ENCODE measurements around the gene CDC34.

CDC34 gene

DNA sequence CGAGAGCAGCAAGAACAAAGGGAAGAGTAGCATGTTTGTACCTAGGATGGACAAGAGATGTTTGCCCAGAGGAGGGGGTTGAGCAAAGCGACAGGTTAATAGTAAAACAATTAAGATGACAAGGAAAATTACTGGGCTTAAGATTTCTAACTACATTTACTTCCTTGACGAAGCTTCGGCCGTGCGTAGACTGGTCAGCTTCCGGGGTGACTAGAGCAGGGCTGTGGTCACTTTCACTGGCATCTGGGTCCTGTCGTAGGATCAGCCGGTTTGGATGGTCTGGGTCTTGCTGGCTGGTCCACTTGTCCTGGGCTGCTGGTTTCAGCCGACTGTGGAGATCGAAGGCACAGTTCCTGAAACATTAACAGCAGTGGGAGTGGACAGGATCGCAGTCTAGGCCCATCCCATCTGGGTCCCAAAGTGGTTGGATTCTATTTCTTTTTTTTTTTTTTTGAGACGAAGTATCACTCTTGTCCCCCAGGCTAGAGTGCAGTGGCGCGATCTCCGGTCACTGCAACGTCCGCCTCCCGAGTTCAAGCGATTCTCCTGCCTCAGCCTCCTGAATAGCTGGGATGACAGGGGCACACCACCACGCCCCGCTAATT, 35.8 kb downstream of the CDC34 start:
- H2BK120ac ChIP-seq (ENCODE audit: low read depth, low read length) = peak overlapping the region; percentile 87
- H3K27ac ChIP-seq (ENCODE audit: low read length, poor library complexity, severe bottlenecking) = no peak overlapping the region
- no peak overlapping the region for H3K23ac ChIP-seq (ENCODE audit: low read length in 2 of 2)
- peak overlapping the region; percentile 36 for H4K8ac ChIP-seq (ENCODE audit: low read length)
- H3K4ac ChIP-seq (ENCODE audit: low read depth in 1 of 2, low read length in 2 of 2) = peak overlapping the region; percentile 66 to 67
- H3K9ac ChIP-seq (ENCODE audit: low read length) = no peak overlapping the region
- no peaks in the 10 kb centered on the region for H3K9me3 ChIP-seq (ENCODE audit: control insufficient read depth, low read length)
- no peak overlapping the region for H2BK5ac ChIP-seq (ENCODE audit: low read depth, low read length, poor library complexity, severe bottlenecking)
- peak overlapping the region; percentile 36 for H2BK15ac ChIP-seq (ENCODE audit: low read depth, poor library complexity, severe bottlenecking)
- DNase-seq = no peak
- H2BK12ac ChIP-seq (ENCODE audit: low read length in 2 of 2) = peak overlapping the region; percentile 93 to 98
- peak overlapping the region in 1 of 2 experiments; percentile 65 for H3K14ac ChIP-seq (ENCODE audit: low read length in 2 of 2)
- no peak overlapping the region for H2AK5ac ChIP-seq (ENCODE audit: low read length, severe bottlenecking)
- 89% methylated on average over 22 of the region's 22 CpGs for WGBS
- H3K4me2 ChIP-seq (ENCODE audit: low read length, poor library complexity, severe bottlenecking) = no peak overlapping the region
- peak overlapping the region; percentile 97 for H4K91ac ChIP-seq (ENCODE audit: low read length)
- no peak overlapping the region for H3K4me3 ChIP-seq (ENCODE audit: insufficient read depth in 1 of 2, low read depth in 1 of 2, low read length in 2 of 2)
- H2AFZ ChIP-seq (ENCODE audit: low read depth, low read length) = no peak overlapping the region
- no peaks in the 10 kb centered on the region for H3K79me1 ChIP-seq (replicated peaks; ENCODE audit: low read length, poor library complexity, severe bottlenecking)
- H3K27me3 ChIP-seq (ENCODE audit: control insufficient read depth in 1 of 2, insufficient read depth in 1 of 2, low read length in 2 of 2) = no peaks in the 10 kb centered on the region
- H3K18ac ChIP-seq (ENCODE audit: low read depth in 1 of 2, low read length in 2 of 2) = peak overlapping the region; percentile 89 to 93
- peaks cover 6% of the 10 kb centered on the region for H3K4me1 ChIP-seq (ENCODE audit: control insufficient read depth, insufficient read depth, low read depth, low read length)
- H3K36me3 ChIP-seq (ENCODE audit: control insufficient read depth in 1 of 2, insufficient read depth in 2 of 2, low read depth in 1 of 2, low read length in 2 of 2) = peaks cover 0 to 3% of the 10 kb centered on the region in 2 experiments

GRCh38 chr19:570251-570686, 38.7 kb downstream of the CDC34 start:
- Histone ChIP-seq H2BK15ac (ENCODE audit: low read depth, poor library complexity, severe bottlenecking) (no peak overlapping the region), H2AK5ac (ENCODE audit: low read length, severe bottlenecking) (no peak overlapping the region), H3K4me3 (ENCODE audit: insufficient read depth in 1 of 2, low read depth in 1 of 2, low read length in 2 of 2) (no peak overlapping the region), H3K18ac (ENCODE audit: low read depth in 1 of 2, low read length in 2 of 2) (peak overlapping the region in 1 of 2 experiments; percentile 23), H3K9me3 (ENCODE audit: control insufficient read depth, low read length) (no peaks in the 10 kb centered on the region), H4K91ac (ENCODE audit: low read length) (no peak overlapping the region), H2BK5ac (ENCODE audit: low read depth, low read length, poor library complexity, severe bottlenecking) (no peak overlapping the region), H3K4ac (ENCODE audit: low read depth in 1 of 2, low read length in 2 of 2) (peak overlapping the region in 1 of 2 experiments; percentile 26), H2BK120ac (ENCODE audit: low read depth, low read length) (no peak overlapping the region), H3K4me2 (ENCODE audit: low read length, poor library complexity, severe bottlenecking) (no peak overlapping the region), H3K79me1 (replicated peaks; ENCODE audit: low read length, poor library complexity, severe bottlenecking) (no peaks in the 10 kb centered on the region), H3K23ac (ENCODE audit: low read length in 2 of 2) (no peak overlapping the region), H3K27me3 (ENCODE audit: control insufficient read depth in 1 of 2, insufficient read depth in 1 of 2, low read length in 2 of 2) (no peaks in the 10 kb centered on the region), H2AFZ (ENCODE audit: low read depth, low read length) (no peak overlapping the region), H4K8ac (ENCODE audit: low read length) (no peak overlapping the region), H3K4me1 (ENCODE audit: control insufficient read depth, insufficient read depth, low read depth, low read length) (peaks cover 20% of the 10 kb centered on the region), H3K36me3 (ENCODE audit: control insufficient read depth in 1 of 2, insufficient read depth in 2 of 2, low read depth in 1 of 2, low read length in 2 of 2) (peaks cover 0 to 3% of the 10 kb centered on the region in 2 experiments), H2BK12ac (ENCODE audit: low read length in 2 of 2) (no peak overlapping the region), H3K9ac (ENCODE audit: low read length) (no peak overlapping the region), H3K27ac (ENCODE audit: low read length, poor library complexity, severe bottlenecking) (no peak overlapping the region), H3K14ac (ENCODE audit: low read length in 2 of 2) (no peak overlapping the region)
- no peak for DNase-seq
- WGBS = 99% methylated on average over 16 of the region's 25 CpGs

DNA sequence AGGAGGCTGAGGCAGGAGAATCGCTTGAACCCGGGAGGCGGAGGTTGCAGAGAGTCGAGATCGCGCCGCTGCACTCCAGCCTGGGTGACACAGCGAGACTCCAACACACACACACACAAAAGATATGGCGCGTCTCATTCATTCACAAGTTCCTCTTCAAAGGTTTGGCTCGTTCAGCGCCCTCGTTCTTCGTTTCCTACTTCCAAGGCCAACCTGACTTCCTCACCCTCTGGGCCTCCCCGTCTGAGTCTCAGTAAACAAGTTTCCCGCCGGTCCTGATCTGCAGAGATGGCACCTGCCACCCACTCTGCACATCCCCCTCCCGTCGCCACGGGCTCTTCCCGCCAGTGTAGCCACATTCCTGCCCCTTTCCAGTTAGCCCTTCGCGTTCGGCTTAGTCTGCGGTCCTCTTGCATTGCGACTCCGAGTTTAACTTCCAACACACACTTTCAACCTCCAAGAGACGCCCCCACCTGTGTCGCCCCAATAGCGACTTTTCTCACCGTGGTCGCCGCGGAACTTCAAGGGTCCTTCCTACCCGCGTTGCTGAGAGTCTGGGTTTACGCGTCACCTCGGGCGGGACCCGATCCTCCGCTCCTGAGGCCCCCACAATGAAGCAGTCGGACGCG, 39.5 kb downstream of the CDC34 start:
- peak overlapping the region; percentile 46 for H2AFZ ChIP-seq (ENCODE audit: low read depth, low read length)
- H4K91ac ChIP-seq (ENCODE audit: low read length) = peak overlapping the region; percentile 16
- peak overlapping the region in 1 of 2 experiments; percentile 14 for H3K23ac ChIP-seq (ENCODE audit: low read length in 2 of 2)
- H3K9ac ChIP-seq (ENCODE audit: low read length) = peak overlapping the region; percentile 88
- peak overlapping the region in 1 of 2 experiments; percentile 65 for H3K4ac ChIP-seq (ENCODE audit: low read depth in 1 of 2, low read length in 2 of 2)
- WGBS = 8% methylated on average over 45 of the region's 45 CpGs
- peaks cover 28% of the 10 kb centered on the region for H3K4me1 ChIP-seq (ENCODE audit: control insufficient read depth, insufficient read depth, low read depth, low read length)
- H2BK120ac ChIP-seq (ENCODE audit: low read depth, low read length) = peak overlapping the region; percentile 73
- no peak overlapping the region for H2BK5ac ChIP-seq (ENCODE audit: low read depth, low read length, poor library complexity, severe bottlenecking)
- peaks cover 0 to 3% of the 10 kb centered on the region in 2 experiments for H3K36me3 ChIP-seq (ENCODE audit: control insufficient read depth in 1 of 2, insufficient read depth in 2 of 2, low read depth in 1 of 2, low read length in 2 of 2)
- H3K79me1 ChIP-seq (replicated peaks; ENCODE audit: low read length, poor library complexity, severe bottlenecking) = no peaks in the 10 kb centered on the region
- peak overlapping the region; percentile 59 to 74 for H3K4me3 ChIP-seq (ENCODE audit: insufficient read depth in 1 of 2, low read depth in 1 of 2, low read length in 2 of 2)
- peak; percentile 73 for DNase-seq
- peak overlapping the region; percentile 98 for H3K27ac ChIP-seq (ENCODE audit: low read length, poor library complexity, severe bottlenecking)
- no peaks in the 10 kb centered on the region for H3K9me3 ChIP-seq (ENCODE audit: control insufficient read depth, low read length)
- peak overlapping the region; percentile 79 to 92 for H3K18ac ChIP-seq (ENCODE audit: low read depth in 1 of 2, low read length in 2 of 2)
- no peaks in the 10 kb centered on the region for H3K27me3 ChIP-seq (ENCODE audit: control insufficient read depth in 1 of 2, insufficient read depth in 1 of 2, low read length in 2 of 2)
- peak overlapping the region; percentile 90 for H3K4me2 ChIP-seq (ENCODE audit: low read length, poor library complexity, severe bottlenecking)
- peak overlapping the region; percentile 76 for H4K8ac ChIP-seq (ENCODE audit: low read length)
- H2BK15ac ChIP-seq (ENCODE audit: low read depth, poor library complexity, severe bottlenecking) = peak overlapping the region; percentile 85
- H2BK12ac ChIP-seq (ENCODE audit: low read length in 2 of 2) = peak overlapping the region; percentile 14 to 96
- H2AK5ac ChIP-seq (ENCODE audit: low read length, severe bottlenecking) = no peak overlapping the region
- peak overlapping the region in 1 of 2 experiments; percentile 35 for H3K14ac ChIP-seq (ENCODE audit: low read length in 2 of 2)

DNA sequence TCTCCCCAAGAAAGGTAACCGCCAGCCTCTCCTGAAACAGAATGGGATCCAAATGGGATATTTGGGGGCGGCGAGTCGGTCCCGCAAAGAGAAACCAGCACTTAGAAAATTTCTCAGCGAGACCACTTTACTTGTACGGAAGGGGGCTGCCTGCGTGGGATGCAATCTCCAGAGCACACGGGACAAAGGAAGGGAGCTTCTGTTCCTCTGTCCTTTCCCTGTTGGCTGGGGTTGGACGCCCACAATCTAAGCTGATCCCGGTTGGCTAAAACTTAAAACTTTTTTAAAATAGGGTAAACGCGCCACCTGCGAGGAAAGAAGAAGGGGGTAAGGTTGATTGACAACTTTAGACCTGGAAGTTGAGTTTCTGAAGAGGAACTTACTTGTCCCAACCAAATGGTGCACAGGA, 40.0 kb downstream of the CDC34 start:
- Histone ChIP-seq H3K4me2 (ENCODE audit: low read length, poor library complexity, severe bottlenecking) (peak overlapping the region; percentile 90), H3K79me1 (replicated peaks; ENCODE audit: low read length, poor library complexity, severe bottlenecking) (no peaks in the 10 kb centered on the region), H3K36me3 (ENCODE audit: control insufficient read depth in 1 of 2, insufficient read depth in 2 of 2, low read depth in 1 of 2, low read length in 2 of 2) (peaks cover 0 to under 1% of the 10 kb centered on the region in 2 experiments), H2BK15ac (ENCODE audit: low read depth, poor library complexity, severe bottlenecking) (peak overlapping the region; percentile 85), H2AK5ac (ENCODE audit: low read length, severe bottlenecking) (no peak overlapping the region), H4K8ac (ENCODE audit: low read length) (peak overlapping the region; percentile 74), H2BK12ac (ENCODE audit: low read length in 2 of 2) (peak overlapping the region in 1 of 2 experiments; percentile 96), H3K18ac (ENCODE audit: low read depth in 1 of 2, low read length in 2 of 2) (peak overlapping the region; percentile 79 to 92), H3K4me1 (ENCODE audit: control insufficient read depth, insufficient read depth, low read depth, low read length) (peaks cover 31% of the 10 kb centered on the region), H2BK5ac (ENCODE audit: low read depth, low read length, poor library complexity, severe bottlenecking) (no peak overlapping the region), H4K91ac (ENCODE audit: low read length) (no peak overlapping the region), H3K14ac (ENCODE audit: low read length in 2 of 2) (peak overlapping the region in 1 of 2 experiments; percentile 35), H3K9ac (ENCODE audit: low read length) (peak overlapping the region; percentile 88), H3K9me3 (ENCODE audit: control insufficient read depth, low read length) (no peaks in the 10 kb centered on the region), H3K4me3 (ENCODE audit: insufficient read depth in 1 of 2, low read depth in 1 of 2, low read length in 2 of 2) (peak overlapping the region; percentile 59 to 74), H2AFZ (ENCODE audit: low read depth, low read length) (peak overlapping the region; percentile 46), H3K27me3 (ENCODE audit: control insufficient read depth in 1 of 2, insufficient read depth in 1 of 2, low read length in 2 of 2) (no peaks in the 10 kb centered on the region), H3K23ac (ENCODE audit: low read length in 2 of 2) (no peak overlapping the region), H2BK120ac (ENCODE audit: low read depth, low read length) (peak overlapping the region; percentile 73), H3K27ac (ENCODE audit: low read length, poor library complexity, severe bottlenecking) (peak overlapping the region; percentile 98), H3K4ac (ENCODE audit: low read depth in 1 of 2, low read length in 2 of 2) (peak overlapping the region in 1 of 2 experiments; percentile 65)
- 4% methylated on average over 14 of the region's 14 CpGs for WGBS
- DNase-seq = peak; percentile 81
